HG03196 (cell line): Measurements from ENCODE around the gene RTCB.
"Not testable (repeated sequence)": the region's sequence is repeated elsewhere in the genome, so short reads cannot be mapped to it uniquely, and the experiment has no call there.

Experiments
- ATAC-seq: cut with Tn5 transposase; IDR thresholded peaks from one replicate; pipeline ENCODE4 v1.9.1; 2021; ENCODE audit not compliant: unreplicated experiment

Gene RTCB

GRCh38 chr22:32395107-32395506 is 16.9 kb downstream of the RTCB start:
- no peak for ATAC-seq

- no peak for ATAC-seq
Measured at GRCh38 chr22:32389685-32390084, 22.4 kb downstream of the RTCB start.

- ATAC-seq = no peak
Measured at GRCh38 chr22:32385681-32386080, 26.4 kb downstream of the RTCB start.

- no peak for ATAC-seq
Measured at GRCh38 chr22:32380991-32381390, 31.1 kb downstream of the RTCB start.

- no peak for ATAC-seq
Measured at GRCh38 chr22:32378707-32379272, 33.3 kb downstream of the RTCB start.

- ATAC-seq = no peak
Measured at GRCh38 chr22:32376681-32377080, 35.4 kb downstream of the RTCB start.

GRCh38 chr22:32375678-32376450 is 36.2 kb downstream of the RTCB start:
- no peak for ATAC-seq

- ATAC-seq = no peak
Measured at GRCh38 chr22:32364210-32364609, 47.8 kb downstream of the RTCB start.

- ATAC-seq = no peak
Measured at GRCh38 chr22:32361257-32361656, 50.8 kb downstream of the RTCB start.

- not testable (repeated sequence) for ATAC-seq
Measured at GRCh38 chr22:32360096-32360495, 52.0 kb downstream of the RTCB start.

- ATAC-seq = not testable (repeated sequence)
Measured at GRCh38 chr22:32357567-32357966, 54.5 kb downstream of the RTCB start, which contains the start of gene RFPL3. RFPL3 (plus strand) TSS chr22:32357867; CDS start chr22:32358072, 205 bp downstream.

GRCh38 chr22:32355760-32356159 is 56.3 kb downstream of the RTCB start:
- no peak for ATAC-seq

- no peak for ATAC-seq
Measured at GRCh38 chr22:32354360-32355351, 57.4 kb downstream of the RTCB start.

GRCh38 chr22:32353840-32354239 is 58.2 kb downstream of the RTCB start:
- ATAC-seq = no peak

- no peak for ATAC-seq
Measured at GRCh38 chr22:32353292-32353691, 58.8 kb downstream of the RTCB start.

- no peak for ATAC-seq
Measured at GRCh38 chr22:32352681-32353080, 59.4 kb downstream of the RTCB start.

GRCh38 chr22:32351875-32352274 is 60.2 kb downstream of the RTCB start:
- ATAC-seq = not testable (repeated sequence)

GRCh38 chr22:32348031-32348611 is 63.9 kb downstream of the RTCB start:
- no peak for ATAC-seq

- no peak for ATAC-seq
Measured at GRCh38 chr22:32343941-32344340, 68.1 kb downstream of the RTCB start.

GRCh38 chr22:32342977-32343376 is 69.1 kb downstream of the RTCB start:
- no peak for ATAC-seq

- no peak for ATAC-seq
Measured at GRCh38 chr22:32341122-32341740, 70.8 kb downstream of the RTCB start.
